Medulla oblongata (tissue), 1 donor: Measurements from ENCODE around the gene GGA3.
"Not testable (repeated sequence)": the region's sequence is repeated elsewhere in the genome, so short reads cannot be mapped to it uniquely, and the experiment has no call there.

Experiments used
- DNase-seq: peaks from one replicate; pipeline ENCODE4 v3.0.0-alpha.2; 2015; ENCODE audit errors: extremely low spot score

GGA3 gene, protein sequence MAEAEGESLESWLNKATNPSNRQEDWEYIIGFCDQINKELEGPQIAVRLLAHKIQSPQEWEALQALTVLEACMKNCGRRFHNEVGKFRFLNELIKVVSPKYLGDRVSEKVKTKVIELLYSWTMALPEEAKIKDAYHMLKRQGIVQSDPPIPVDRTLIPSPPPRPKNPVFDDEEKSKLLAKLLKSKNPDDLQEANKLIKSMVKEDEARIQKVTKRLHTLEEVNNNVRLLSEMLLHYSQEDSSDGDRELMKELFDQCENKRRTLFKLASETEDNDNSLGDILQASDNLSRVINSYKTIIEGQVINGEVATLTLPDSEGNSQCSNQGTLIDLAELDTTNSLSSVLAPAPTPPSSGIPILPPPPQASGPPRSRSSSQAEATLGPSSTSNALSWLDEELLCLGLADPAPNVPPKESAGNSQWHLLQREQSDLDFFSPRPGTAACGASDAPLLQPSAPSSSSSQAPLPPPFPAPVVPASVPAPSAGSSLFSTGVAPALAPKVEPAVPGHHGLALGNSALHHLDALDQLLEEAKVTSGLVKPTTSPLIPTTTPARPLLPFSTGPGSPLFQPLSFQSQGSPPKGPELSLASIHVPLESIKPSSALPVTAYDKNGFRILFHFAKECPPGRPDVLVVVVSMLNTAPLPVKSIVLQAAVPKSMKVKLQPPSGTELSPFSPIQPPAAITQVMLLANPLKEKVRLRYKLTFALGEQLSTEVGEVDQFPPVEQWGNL

GRCh38 chr17:75261336-75262111 lies at the start of gene GGA3, which contains the start of gene MRPS7:
Gene GGA3, minus strand, starts transcription at chr17:75261606. Its CDS starts 19 bp downstream, at chr17:75261587.
Gene MRPS7, plus strand, starts transcription at chr17:75261879. Its CDS starts 22 bp downstream, at chr17:75261901.
- DNase-seq, result peak; percentile 96

DNA sequence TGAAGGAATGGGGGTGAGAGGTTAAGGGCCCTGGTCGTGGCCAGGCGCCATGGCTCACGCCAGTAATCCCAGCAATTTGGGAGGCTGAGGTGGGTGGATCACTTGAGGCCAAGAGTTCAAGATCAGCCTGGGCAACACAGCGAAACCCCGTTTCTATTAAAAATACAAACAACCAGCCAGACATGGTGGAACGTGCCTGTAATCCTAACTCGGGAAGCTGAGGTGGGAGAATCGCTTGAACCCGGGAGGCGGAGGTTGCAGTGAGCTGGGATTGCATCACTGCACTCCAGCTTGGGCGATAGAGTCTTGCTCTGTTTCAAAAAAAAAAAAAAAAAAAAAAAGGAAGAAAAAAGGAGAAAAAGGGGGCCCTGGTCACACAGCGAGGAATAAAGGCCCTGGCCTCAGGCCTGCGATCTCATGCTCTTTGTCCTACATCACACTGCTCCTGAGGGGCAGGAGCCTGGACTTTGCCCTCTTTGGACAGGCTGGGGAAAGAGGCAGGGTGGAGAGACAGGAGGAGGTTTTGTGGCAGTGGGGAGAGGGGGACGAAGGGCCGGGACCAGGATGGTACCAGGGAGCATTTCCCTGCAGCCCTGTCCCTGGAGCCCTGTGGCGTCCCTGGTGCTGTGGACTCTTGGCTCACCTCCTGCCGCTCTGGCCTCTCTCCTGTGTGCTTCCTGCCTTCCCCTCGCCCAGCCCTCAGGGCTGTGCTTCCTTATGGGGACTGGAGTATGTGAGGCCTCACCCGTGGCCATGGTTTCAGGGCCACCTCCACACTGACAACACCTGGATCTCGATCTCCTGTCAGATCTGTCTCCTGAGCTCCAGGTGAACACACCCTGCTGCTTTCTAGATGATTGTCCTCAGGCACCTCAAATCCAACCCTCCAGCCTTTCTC lies 47.6 kb upstream of the GGA3 start:
- no peak for DNase-seq

DNA sequence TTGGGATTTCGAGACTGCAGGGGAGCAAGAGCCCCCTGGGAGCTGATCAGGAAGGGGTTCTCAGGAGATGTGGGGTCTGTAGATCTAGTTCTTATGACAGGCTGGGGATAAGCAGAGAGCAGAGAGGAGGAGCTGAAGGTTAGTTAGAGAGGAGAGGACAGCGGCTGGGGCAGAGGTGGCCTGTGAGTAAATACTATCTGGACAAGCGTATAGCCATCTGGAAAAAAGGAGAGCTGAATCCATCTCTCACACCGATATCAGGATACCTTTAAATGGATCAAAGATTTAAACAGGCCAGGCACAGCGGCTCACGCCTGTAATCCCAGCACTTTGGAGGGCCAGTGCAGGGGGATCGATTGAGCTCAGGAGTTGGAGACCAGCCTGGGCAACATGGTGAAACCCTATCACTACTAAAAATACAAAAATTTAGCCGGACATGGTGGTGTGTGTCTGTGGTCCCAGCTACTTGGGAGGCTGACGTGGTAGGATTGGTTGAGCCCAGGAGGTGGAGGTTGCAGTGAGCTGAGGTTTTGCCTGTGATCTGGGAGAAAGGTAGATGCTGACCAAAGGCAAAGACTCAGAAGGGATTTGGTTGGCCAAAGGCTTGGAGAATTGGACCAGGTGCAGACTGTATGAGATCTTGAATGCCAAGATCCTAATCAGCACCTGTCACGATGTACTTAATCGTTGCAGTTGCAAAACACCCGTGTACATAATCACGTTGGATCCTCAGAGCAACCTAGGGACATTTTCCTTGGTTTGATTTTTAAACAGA lies 46.7 kb upstream of the GGA3 start:
- no peak for DNase-seq

GRCh38 chr17:75301502-75302206 lies 40.2 kb upstream of the GGA3 start:
- DNase-seq, result no peak

- DNase-seq, result no peak
Observed at GRCh38 chr17:75301049-75301448, 39.6 kb upstream of the GGA3 start.

DNA sequence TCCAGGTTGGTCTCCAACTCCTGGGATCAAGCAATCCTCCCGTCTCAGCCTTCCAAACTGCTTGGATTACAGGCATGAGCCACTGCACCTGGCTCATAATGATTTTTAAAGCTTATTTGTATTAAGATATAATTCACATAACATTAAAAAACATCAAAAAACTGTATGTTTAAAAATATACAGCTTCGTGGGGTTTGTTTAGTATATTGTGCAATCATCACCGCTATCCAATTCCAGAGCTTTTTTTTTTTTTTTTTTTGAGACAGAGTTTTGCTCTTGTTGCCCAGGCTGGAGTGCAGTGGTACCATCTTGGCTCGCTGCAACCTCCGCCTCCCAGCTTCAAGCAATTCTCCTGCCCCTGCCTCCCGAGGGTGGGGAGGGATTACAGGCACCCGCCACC lies 38.9 kb upstream of the GGA3 start:
- DNase-seq, result no peak

- peak; percentile 74 for DNase-seq
Observed at GRCh38 chr17:75295201-75296158, 34.1 kb upstream of the GGA3 start.

GRCh38 chr17:75292810-75293448 lies 31.5 kb upstream of the GGA3 start:
- DNase-seq, result not testable (repeated sequence)

DNA sequence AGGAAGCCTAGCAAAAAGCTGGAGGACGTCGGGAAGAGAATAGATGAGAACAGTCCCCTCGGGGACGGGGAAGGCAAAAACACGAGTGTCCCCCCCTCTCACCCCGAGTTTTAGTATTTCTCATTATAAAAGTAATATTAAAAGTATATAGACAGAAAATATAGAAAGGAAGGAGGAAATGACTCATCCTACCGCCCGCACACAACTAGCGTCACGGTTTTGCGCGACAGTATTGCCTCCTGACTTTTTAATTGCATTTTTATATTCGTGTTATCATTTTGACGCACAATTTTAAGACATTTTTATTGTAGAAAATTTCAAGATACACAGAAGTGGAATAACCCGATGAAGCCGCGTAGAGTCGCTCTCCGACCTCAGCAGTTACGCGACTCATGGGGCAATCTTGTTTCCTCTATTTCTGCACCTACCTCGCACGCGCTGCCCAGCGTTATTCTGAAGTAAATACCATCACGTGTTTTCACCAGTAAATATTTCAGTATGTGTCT lies 28.5 kb upstream of the GGA3 start:
- peak; percentile 87 for DNase-seq

DNA sequence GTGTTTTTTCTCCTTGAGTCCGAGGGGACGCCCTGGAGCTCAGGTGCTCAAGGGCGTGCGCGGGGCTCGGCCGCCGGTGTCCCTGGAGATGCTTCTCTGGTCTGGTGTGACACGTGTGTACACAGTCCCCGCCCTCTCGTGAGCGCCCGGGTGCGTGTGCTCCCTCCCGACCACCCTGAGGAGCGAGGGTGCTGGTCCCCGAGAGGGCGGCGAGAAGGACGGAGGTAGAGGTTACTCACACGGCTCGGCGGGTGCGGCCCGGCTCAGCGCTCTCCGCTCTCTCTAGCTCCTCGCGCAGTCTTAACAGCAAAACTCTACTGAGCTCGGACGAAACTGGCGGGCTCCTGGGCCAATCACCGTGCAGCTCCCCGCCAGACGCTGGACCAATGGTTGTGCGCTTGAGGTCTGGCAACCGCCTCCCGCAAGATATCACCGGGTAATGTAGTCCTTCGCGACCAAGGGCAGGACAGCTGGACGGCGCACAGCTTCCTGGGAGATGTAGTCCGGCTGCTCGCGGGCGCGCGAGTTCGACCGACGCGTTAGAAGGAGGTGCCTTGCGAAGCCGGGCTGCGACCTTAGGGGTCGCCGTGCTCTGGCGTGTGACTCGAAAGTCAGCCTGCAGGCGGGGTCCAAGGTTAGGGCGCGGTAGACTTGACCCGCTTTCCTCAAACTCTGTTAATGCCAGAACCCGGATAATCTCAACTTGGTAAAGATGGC lies 27.9 kb upstream of the GGA3 start, which contains the start of gene SLC25A19:
TSS of gene SLC25A19 (minus strand) at position 319 of the 717 bp plus-strand sequence. CDS start 2,669 bp downstream, outside the sequence.
- DNase-seq, result peak; percentile 99

- DNase-seq, result peak; percentile 24
Observed at GRCh38 chr17:75288770-75289114, 27.3 kb upstream of the GGA3 start.

DNA sequence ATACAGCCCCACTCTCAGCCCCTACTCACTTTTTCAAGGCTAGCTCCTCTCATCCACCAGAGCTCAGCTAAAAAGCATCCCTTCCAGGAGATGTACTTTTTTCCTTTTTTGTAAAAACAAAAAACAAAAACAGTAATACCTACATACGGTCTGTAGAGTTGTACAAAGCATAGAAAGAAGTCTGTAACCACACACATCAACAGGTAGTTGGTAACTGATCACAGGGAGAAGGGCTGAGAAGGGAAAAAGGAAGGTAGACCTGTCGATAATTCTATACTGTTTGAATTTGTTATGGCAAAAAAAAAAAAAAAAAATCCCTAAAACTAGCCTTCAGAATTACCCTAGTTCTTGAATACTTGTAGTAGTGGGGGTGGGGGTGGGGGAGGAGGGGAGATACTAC lies 27.0 kb upstream of the GGA3 start:
- no peak for DNase-seq

DNA sequence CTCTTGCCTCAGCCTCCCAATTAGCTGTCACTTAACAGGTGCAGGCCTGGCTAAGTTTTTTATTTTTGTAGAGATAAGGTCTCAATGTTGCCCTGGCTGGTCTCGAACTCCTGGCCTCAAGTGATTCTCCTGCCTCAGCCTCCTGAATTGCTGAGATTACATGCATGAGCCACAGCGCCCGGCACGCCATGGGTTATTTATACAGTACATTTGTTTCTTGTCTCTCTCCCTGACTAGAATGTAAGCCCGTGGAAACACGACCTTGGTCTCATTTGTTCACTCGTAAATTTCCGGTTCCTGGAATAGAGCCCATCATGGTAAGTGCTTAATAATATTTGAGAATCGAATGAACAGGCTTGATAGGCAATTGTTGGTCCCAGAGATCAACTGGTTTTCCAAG lies 25.8 kb upstream of the GGA3 start:
- DNase-seq, result no peak

DNA sequence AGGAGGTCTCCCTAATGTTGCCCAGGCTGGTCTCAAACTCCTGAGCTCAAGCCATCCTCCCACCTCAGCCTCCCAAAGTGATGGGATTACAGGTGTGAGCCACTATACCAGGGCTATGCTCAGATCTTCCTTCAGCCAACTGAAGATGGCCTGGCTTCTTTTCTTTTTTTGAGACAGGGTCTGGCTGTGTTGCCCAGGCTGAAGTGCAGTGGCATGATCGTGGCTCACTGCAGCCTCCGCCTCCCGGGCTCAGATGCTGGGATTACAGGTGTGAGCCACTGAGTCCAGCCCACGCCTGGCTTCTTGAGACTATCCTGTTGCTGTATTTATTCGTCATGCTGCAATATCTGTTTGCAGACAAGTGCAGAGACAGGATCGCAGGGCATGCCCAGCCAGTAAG lies 23.7 kb upstream of the GGA3 start:
- DNase-seq, result no peak

DNA sequence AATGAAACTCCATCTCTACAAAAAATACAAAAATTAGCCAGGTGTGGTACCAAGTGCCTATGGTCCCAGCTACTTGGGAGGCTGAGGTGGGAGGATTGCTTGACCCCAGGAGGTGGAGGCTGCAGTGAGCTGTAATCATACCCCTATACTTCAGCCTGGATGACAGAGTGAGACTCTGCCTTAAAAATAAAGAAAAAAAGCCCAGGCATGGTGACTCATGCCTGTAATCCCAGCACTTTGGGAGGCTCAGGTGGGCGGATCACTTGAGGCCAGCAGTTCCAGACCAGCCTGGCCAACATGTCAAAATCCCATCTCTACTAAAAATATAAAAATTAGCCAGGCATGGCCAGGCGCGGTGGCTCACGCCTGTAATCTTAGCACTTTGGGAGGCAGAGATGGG lies 18.8 kb upstream of the GGA3 start:
- not testable (repeated sequence) for DNase-seq

DNA sequence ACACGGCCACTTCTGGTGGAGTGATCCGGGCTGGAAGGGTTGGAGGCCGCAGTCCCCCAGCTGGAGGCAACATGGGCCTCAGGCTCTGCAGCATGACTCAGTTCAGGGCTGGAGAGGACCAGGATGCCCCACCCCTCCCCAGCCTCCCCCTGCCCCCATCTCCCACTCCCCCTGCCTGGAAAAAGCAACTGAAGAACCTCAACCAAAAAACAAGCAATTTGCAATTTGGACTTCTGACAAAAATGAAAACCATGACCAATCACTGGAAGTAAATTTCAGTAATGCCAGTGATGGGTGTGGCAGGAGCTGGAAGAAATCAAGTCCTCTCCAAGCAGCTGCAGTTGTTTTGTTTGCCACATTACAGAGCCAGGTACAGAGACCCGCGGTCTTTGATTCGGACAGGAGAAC lies 16.3 kb upstream of the GGA3 start:
- DNase-seq, result no peak
